Peyer's patch (tissue), 4 donors: ENCODE data around the gene P2RY12.

ENCODE experiments used
- CTCF ChIP-seq, 6 experiments: fragments of 450-650 bp in 4 of 6; fragments of 200-600 bp in 2 of 6; sonication (generic) in 1 of 6; IDR thresholded peaks; one replicate each; pipeline ENCODE4 v1.5.1; 2017 to 2019; ENCODE audit warnings: antibody characterized with exemption in 6 of 6, mild to moderate bottlenecking in 3 of 6, moderate library complexity in 1 of 6
- POLR2A ChIP-seq, 2 donors: fragments of 450-650 bp; IDR thresholded peaks; one replicate each; pipeline ENCODE4 v1.5.1; 2017; ENCODE audit warnings: antibody characterized with exemption in 2 of 2, mild to moderate bottlenecking in 2 of 2, moderate library complexity in 2 of 2

- TF ChIP-seq CTCF (IDR thresholded peaks at IDR 0.05): no peak
- no peak for TF ChIP-seq POLR2A (IDR thresholded peaks at IDR 0.05)
Measured at GRCh38 chr3:151307131-151307530, 77.4 kb downstream of the P2RY12 start.
